NB4 (cell line): ENCODE measurements around the gene SMIM10.

ENCODE experiments used
- DNase-seq: peaks from one replicate; pipeline ENCODE4 v3.0.0; 2010; ENCODE audit warnings: low read depth
- H3K4me3 ChIP-seq: one replicate; pipeline ENCODE4 v1.5.1; 2011; ENCODE audit warnings: mild to moderate bottlenecking, low read depth, low read length, moderate library complexity
- MYC ChIP-seq: IDR thresholded peaks from 2 replicates; pipeline ENCODE4 v1.6.1; 2011; ENCODE audit warnings: low read depth, low read length
- POLR2A ChIP-seq: IDR thresholded peaks from 2 replicates; pipeline ENCODE4 v1.6.1; 2011; ENCODE audit warnings: mild to moderate bottlenecking; ENCODE audit not compliant: insufficient read length; ENCODE audit errors: extremely low read depth
- TF ChIP-seq, protein P1 (sequence below): IDR thresholded peaks from 2 replicates; pipeline ENCODE4 v1.6.1; 2011; ENCODE audit warnings: low read depth, low read length
- TF ChIP-seq, protein P2 (sequence below): IDR thresholded peaks from one replicate; pipeline ENCODE4 v1.5.1; 2012; ENCODE audit warnings: low read depth, low read length

SMIM10 gene

DNA sequence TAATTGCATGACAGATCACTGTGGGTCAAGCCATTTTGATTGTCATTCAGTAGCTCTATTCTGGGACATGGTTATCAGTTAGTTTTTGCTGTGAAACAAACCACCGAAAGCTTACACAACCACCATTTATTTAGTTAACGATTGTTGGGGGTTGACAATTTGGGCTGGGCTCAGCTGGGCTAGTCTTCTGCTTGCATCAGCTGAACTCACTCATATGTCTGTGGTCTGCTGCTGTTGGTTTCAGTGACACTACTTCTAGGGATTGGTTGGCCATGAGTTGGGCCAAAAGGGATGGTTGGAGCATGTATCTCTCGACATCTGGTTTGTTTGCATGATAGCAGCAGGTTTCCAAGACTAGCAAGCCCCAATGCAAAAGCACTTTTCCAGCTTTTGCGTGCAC is 5.3 kb upstream of the SMIM10 start:
- DNase-seq, result no peak
- TF ChIP-seq, protein P1, sequence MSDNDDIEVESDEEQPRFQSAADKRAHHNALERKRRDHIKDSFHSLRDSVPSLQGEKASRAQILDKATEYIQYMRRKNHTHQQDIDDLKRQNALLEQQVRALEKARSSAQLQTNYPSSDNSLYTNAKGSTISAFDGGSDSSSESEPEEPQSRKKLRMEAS, result no peak
- TF ChIP-seq MYC (no peak), POLR2A (no peak)
- TF ChIP-seq, protein P2, sequence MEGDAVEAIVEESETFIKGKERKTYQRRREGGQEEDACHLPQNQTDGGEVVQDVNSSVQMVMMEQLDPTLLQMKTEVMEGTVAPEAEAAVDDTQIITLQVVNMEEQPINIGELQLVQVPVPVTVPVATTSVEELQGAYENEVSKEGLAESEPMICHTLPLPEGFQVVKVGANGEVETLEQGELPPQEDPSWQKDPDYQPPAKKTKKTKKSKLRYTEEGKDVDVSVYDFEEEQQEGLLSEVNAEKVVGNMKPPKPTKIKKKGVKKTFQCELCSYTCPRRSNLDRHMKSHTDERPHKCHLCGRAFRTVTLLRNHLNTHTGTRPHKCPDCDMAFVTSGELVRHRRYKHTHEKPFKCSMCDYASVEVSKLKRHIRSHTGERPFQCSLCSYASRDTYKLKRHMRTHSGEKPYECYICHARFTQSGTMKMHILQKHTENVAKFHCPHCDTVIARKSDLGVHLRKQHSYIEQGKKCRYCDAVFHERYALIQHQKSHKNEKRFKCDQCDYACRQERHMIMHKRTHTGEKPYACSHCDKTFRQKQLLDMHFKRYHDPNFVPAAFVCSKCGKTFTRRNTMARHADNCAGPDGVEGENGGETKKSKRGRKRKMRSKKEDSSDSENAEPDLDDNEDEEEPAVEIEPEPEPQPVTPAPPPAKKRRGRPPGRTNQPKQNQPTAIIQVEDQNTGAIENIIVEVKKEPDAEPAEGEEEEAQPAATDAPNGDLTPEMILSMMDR, result no peak

DNA sequence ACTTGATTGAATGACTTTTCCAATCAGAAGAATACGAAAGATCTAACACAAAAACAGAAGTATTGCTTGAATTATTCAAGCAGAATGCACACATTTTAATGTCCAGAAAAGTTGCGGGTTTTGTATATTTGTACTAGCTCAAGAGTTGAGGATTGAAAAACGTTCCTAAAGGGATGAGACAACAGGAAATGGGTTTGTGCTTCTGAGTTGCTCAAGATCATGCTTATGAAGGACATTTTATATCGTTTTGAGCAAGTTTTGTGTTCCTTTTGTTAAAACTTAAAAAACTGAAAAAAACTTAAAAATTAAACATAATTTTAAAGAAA is 353 bp upstream of the SMIM10 start:
- no peak for DNase-seq
- H3K4me3 ChIP-seq, result peak overlapping the region; percentile 79
- TF ChIP-seq, protein P1, result no peak
- TF ChIP-seq MYC (no peak), POLR2A (no peak)
- TF ChIP-seq, protein P2, result no peak

More for the DNA sequence above, 5.3 kb upstream of the SMIM10 start:
- H3K4me3 ChIP-seq, result no peak overlapping the region

DNA sequence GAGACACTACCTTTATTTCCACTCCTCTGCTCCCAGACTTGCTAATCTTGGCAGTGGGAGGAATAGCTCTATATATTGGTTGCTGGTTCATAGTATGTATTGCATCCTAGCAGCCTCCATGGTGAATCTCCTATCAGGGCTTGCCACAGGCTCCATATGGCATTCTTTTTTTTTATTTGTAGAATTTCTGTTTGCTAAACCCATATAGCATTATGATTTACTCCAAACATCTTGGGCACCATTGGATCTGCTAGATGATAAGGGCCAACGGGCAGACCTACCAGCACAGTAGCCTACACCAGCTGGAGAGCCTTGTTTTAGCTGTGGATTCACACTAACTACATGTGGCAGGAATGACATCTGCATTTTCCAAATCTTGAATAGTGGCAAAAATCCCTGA is 6.9 kb downstream of the SMIM10 start:
- no peak overlapping the region for H3K4me3 ChIP-seq

DNA sequence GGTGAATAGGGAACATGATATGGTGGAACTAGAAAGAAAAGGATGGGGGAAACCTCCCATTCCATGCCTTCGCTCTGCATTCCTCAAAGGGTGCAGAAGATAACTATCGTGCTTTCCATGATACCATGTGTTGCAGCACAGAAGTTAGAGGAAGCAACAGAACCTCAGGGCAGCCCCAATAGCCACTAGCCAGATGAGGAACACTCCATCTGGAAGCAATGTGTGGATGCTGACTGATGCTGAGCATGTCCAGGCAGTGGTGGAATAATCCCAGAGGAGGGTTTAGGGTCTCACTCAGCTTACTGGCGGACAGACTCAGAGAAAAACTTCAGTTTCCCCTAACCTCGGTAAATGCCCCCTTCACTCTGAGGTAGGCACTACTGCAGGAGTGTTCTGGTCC is 7.5 kb downstream of the SMIM10 start:
- no peak for DNase-seq
- TF ChIP-seq POLR2A (no peak), MYC (no peak)
- TF ChIP-seq, protein P2, result no peak
- TF ChIP-seq, protein P1, result no peak

More for the DNA sequence above, 6.9 kb downstream of the SMIM10 start:
- DNase-seq, result no peak
- TF ChIP-seq POLR2A (no peak), MYC (no peak)
- TF ChIP-seq, protein P2, result no peak
- TF ChIP-seq, protein P1, result no peak

DNA sequence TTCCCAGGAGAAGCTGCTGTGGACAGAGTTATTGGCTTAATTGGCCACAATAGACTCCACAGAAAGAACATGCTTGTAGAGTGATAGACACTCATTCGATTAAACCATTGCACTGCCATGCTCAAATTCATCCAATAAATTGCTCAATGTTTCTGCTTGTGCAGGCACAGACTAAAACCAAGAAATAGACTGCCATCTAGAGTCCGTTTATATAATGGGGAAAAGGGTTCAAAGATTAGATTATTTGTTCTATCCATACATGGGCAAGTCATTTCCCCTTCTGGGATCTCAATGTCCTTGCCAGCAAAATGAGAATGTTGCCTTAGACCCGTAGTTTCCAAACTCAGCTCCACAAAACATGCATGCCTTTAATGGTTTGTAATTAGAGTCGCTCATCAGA is 8.7 kb downstream of the SMIM10 start:
- no peak overlapping the region for H3K4me3 ChIP-seq
- no peak for TF ChIP-seq POLR2A
- TF ChIP-seq, protein P2, result peak; percentile 20
- peak; percentile 63 for DNase-seq

More for the DNA sequence above, 7.5 kb downstream of the SMIM10 start:
- no peak overlapping the region for H3K4me3 ChIP-seq

DNA sequence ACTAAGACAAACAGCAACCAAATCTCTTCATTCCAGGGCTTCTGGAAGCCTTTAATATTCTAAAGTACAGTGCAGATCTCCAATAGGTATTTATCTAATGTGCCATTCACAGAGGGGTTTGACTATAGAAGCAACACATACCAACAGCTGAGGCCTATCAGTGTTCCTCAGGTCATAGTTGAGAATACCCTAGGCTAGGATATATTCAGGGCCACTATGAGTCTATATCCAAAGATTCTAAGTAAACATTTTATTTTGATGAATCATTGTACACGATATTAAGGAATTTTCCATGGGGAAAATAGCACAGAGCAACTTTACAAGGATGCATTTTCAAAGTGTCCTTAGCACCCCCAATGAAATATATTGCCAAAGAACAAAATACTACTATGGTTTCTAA is 9.7 kb downstream of the SMIM10 start:
- DNase-seq, result no peak
- no peak overlapping the region for H3K4me3 ChIP-seq
- TF ChIP-seq MYC (no peak), POLR2A (no peak)
- TF ChIP-seq, protein P2, result no peak
- TF ChIP-seq, protein P1, result no peak
